ENCODE data around the gene INSC. TPM values are rescaled to one million over a fixed set of nuclear protein-coding genes. Genes with fewer than 3 reads are reported as not detected.
A peak's percentile ranks its signal among the peaks of the same experiment; 100 is the strongest.

INSC gene
- total RNA-seq, 1 donor: under 0.01 TPM

GRCh38 chr11:15074206-15075161, 40.2 kb upstream of the INSC start:
- no peak overlapping the region for H3K4me3 ChIP-seq (ENCODE audit: low read depth, low read length)
- DNase-seq (ENCODE audit: low read depth): peak; percentile 58
- TF ChIP-seq CTCF (IDR thresholded peaks at IDR 0.05; ENCODE audit: insufficient read depth, low read depth, low read length): peak; percentile 72

DNA sequence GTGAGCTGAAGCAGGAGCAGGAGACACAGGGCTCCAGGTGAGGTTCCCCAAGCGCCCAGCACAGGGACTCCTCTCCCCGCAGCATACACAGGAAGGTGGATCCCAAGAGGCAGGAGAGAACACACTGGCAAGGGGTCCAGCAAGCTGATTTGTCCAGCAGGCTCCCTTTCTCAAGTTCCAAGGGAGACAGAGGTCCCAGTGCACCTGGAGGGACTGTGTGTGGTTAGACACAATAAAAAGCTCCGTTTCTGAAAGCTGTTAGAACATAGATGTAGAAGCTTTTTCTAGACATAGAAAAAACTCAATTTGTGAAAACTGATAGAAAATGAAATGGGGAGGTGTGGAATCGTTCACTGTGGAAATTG, 39.6 kb upstream of the INSC start:
- no peak overlapping the region for H3K4me3 ChIP-seq (ENCODE audit: low read depth, low read length)
- no peak for DNase-seq (ENCODE audit: low read depth)
- TF ChIP-seq CTCF (IDR thresholded peaks at IDR 0.05; ENCODE audit: insufficient read depth, low read depth, low read length): no peak

- H3K4me3 ChIP-seq (ENCODE audit: low read depth, low read length): no peak overlapping the region
- no peak for DNase-seq (ENCODE audit: low read depth)
- no peak for TF ChIP-seq CTCF (IDR thresholded peaks at IDR 0.05; ENCODE audit: insufficient read depth, low read depth, low read length)
These were observed 23.5 kb upstream of the INSC start for GRCh38 chr11:15091175-15091574.

DNA sequence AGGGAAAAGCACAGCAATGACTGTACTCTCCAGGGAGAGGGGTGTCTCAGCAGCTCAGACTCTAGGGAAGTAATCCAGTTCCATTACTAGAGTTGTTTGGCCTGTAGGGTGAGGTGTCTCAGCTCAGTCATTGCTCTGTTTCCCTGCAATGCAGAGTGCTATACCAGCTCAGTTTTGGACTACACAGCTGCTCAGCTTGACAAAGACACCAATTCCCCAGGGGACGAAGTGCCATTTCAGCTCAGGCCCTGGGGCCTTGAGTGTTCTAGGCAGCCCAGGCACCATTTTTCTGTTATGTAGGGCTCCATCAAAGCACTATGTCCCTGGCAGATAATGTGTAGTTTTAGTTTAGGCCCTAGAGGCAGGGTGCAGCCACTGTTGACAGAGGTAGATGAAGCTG, 23.1 kb upstream of the INSC start:
- no peak for TF ChIP-seq CTCF (IDR thresholded peaks at IDR 0.05; ENCODE audit: insufficient read depth, low read depth, low read length)
- no peak for DNase-seq (ENCODE audit: low read depth)
- no peak overlapping the region for H3K4me3 ChIP-seq (ENCODE audit: low read depth, low read length)

GRCh38 chr11:15093432-15093831, 21.3 kb upstream of the INSC start:
- no peak for TF ChIP-seq CTCF (IDR thresholded peaks at IDR 0.05; ENCODE audit: insufficient read depth, low read depth, low read length)
- no peak for DNase-seq (ENCODE audit: low read depth)

DNA sequence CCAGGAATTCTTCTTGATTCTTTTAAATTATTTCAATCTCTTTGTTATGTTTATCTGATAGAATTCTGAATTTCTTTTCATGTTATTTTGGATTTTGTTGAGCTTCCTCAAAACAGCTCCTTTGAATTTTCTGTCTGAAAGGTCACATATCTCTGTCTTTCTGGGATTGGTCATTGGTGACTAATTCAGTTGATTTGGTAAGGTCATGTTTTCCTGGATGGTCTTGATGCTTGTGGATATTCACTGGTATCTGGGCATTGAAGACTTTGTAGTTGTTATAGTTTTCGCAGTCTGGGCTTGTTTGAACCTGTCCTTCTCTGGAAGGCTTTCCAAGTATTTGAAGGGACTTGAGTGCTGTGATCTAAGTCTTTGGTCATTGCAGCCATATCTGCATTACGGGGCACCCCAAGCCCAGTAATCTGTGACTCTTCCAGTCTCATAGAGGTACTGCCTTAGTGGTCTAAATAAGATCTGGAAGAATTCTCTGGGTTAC, 18.9 kb upstream of the INSC start:
- TF ChIP-seq CTCF (IDR thresholded peaks at IDR 0.05; ENCODE audit: insufficient read depth, low read depth, low read length): no peak
- DNase-seq (ENCODE audit: low read depth): no peak

More at GRCh38 chr11:15093432-15093831, 21.3 kb upstream of the INSC start:
- no peak overlapping the region for H3K4me3 ChIP-seq (ENCODE audit: low read depth, low read length)

More for the DNA sequence above, 18.9 kb upstream of the INSC start:
- H3K4me3 ChIP-seq (ENCODE audit: low read depth, low read length): no peak overlapping the region

Measured in fibroblast of villous mesenchyme (primary cell).